ENCODE data around the gene ALG6. TPM values are rescaled to one million over a fixed set of nuclear protein-coding genes. Genes with fewer than 3 reads are reported as not detected.

ALG6 gene
- total RNA-seq, 1 donor from 2014 or later: 26.0 TPM

- no peak overlapping the region for H3K27ac Mint-ChIP-seq (ENCODE audit: unreplicated experiment)
- TF ChIP-seq, protein P1, sequence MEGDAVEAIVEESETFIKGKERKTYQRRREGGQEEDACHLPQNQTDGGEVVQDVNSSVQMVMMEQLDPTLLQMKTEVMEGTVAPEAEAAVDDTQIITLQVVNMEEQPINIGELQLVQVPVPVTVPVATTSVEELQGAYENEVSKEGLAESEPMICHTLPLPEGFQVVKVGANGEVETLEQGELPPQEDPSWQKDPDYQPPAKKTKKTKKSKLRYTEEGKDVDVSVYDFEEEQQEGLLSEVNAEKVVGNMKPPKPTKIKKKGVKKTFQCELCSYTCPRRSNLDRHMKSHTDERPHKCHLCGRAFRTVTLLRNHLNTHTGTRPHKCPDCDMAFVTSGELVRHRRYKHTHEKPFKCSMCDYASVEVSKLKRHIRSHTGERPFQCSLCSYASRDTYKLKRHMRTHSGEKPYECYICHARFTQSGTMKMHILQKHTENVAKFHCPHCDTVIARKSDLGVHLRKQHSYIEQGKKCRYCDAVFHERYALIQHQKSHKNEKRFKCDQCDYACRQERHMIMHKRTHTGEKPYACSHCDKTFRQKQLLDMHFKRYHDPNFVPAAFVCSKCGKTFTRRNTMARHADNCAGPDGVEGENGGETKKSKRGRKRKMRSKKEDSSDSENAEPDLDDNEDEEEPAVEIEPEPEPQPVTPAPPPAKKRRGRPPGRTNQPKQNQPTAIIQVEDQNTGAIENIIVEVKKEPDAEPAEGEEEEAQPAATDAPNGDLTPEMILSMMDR (conservative IDR thresholded peaks at IDR 0.05): no peak
- H3K4me1 Mint-ChIP-seq: no peaks in the 10 kb centered on the region
- H3K9me3 Mint-ChIP-seq: no peaks in the 10 kb centered on the region
- H3K4me3 Mint-ChIP-seq: no peak overlapping the region
- no peaks in the 10 kb centered on the region for H3K27me3 Mint-ChIP-seq (ENCODE audit: low read depth)
- no peak for DNase-seq (ENCODE audit: low read depth, low spot score)
- peaks cover 5% of the 10 kb centered on the region for H3K36me3 Mint-ChIP-seq (ENCODE audit: low read depth)
Measured at GRCh38 chr1:63405021-63405420, 37.6 kb downstream of the ALG6 start.

GRCh38 chr1:63405987-63406386 is 38.6 kb downstream of the ALG6 start:
- Mint-ChIP-seq H3K9me3 (no peaks in the 10 kb centered on the region), H3K27me3 (ENCODE audit: low read depth) (no peaks in the 10 kb centered on the region), H3K36me3 (ENCODE audit: low read depth) (peaks cover 5% of the 10 kb centered on the region), H3K4me1 (no peaks in the 10 kb centered on the region), H3K4me3 (no peak overlapping the region), H3K27ac (ENCODE audit: unreplicated experiment) (no peak overlapping the region)
- no peak for DNase-seq (ENCODE audit: low read depth, low spot score)
- TF ChIP-seq, protein P1 (conservative IDR thresholded peaks at IDR 0.05): no peak

DNA sequence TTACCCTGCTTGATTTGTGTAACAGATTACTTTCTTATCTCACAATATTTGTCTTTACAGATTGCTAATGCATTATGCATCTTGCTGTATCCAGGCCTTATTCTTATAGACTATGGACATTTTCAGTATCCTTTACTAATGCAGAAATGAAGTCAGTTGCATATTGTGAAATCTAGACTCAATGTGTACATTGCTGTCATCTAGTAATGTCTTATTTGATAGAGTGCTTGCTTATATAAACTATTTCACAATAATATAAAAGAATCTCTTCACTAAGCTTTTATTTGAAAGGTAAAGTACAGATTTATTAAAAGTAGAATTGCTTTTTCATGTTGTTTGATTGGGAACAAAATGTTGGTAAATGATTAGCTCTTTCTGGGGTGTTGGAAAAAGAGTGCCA is 39.6 kb downstream of the ALG6 start:
- H3K27me3 Mint-ChIP-seq (ENCODE audit: low read depth): no peaks in the 10 kb centered on the region

DNA sequence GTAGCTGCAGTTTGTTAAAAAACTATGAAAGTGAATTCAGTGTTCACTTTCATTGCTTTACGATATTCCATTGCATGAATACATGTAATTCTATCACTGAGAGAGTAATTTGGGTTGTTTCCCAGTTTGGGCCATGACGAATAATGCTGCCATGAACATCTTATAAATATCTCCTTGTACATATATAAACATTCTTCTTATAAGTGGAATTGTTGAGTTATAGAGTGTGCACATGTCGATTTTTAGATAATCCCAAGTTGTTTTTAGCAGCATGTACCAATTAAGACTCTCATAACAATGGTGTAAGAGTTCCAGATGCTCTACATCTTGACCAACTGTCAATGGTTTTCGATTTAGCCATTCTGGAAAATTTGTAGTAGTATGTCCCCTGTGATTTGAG is 40.9 kb downstream of the ALG6 start:
- DNase-seq (ENCODE audit: low read depth, low spot score): no peak
- no peak overlapping the region for H3K4me3 Mint-ChIP-seq
- H3K36me3 Mint-ChIP-seq (ENCODE audit: low read depth): peaks cover 4% of the 10 kb centered on the region
- H3K4me1 Mint-ChIP-seq: no peaks in the 10 kb centered on the region
- no peaks in the 10 kb centered on the region for H3K27me3 Mint-ChIP-seq (ENCODE audit: low read depth)
- no peaks in the 10 kb centered on the region for H3K9me3 Mint-ChIP-seq
- TF ChIP-seq, protein P1 (conservative IDR thresholded peaks at IDR 0.05): no peak
- no peak overlapping the region for H3K27ac Mint-ChIP-seq (ENCODE audit: unreplicated experiment)

More for the DNA sequence above, 39.6 kb downstream of the ALG6 start:
- Mint-ChIP-seq H3K36me3 (ENCODE audit: low read depth) (peaks cover 5% of the 10 kb centered on the region), H3K4me1 (no peaks in the 10 kb centered on the region), H3K4me3 (no peak overlapping the region), H3K9me3 (no peaks in the 10 kb centered on the region), H3K27ac (ENCODE audit: unreplicated experiment) (no peak overlapping the region)
- TF ChIP-seq, protein P1 (conservative IDR thresholded peaks at IDR 0.05): no peak
- DNase-seq (ENCODE audit: low read depth, low spot score): no peak

GRCh38 chr1:63411066-63411465 is 43.6 kb downstream of the ALG6 start:
- Mint-ChIP-seq H3K27me3 (ENCODE audit: low read depth) (no peaks in the 10 kb centered on the region), H3K27ac (ENCODE audit: unreplicated experiment) (no peak overlapping the region), H3K9me3 (no peaks in the 10 kb centered on the region), H3K36me3 (ENCODE audit: low read depth) (no peaks in the 10 kb centered on the region), H3K4me1 (peaks cover 4% of the 10 kb centered on the region), H3K4me3 (no peak overlapping the region)
- no peak for DNase-seq (ENCODE audit: low read depth, low spot score)
- TF ChIP-seq, protein P1 (conservative IDR thresholded peaks at IDR 0.05): no peak

GRCh38 chr1:63413394-63413793 is 46.0 kb downstream of the ALG6 start:
- H3K27ac Mint-ChIP-seq (ENCODE audit: unreplicated experiment): no peak overlapping the region
- H3K4me1 Mint-ChIP-seq: peaks cover 4% of the 10 kb centered on the region
- H3K36me3 Mint-ChIP-seq (ENCODE audit: low read depth): peaks cover 1% of the 10 kb centered on the region
- no peaks in the 10 kb centered on the region for H3K9me3 Mint-ChIP-seq
- no peak for DNase-seq (ENCODE audit: low read depth, low spot score)
- TF ChIP-seq, protein P1 (conservative IDR thresholded peaks at IDR 0.05): peak; percentile 13
- no peaks in the 10 kb centered on the region for H3K27me3 Mint-ChIP-seq (ENCODE audit: low read depth)
- no peak overlapping the region for H3K4me3 Mint-ChIP-seq

All from neural crest cell (in vitro differentiated cells).